Calu3 (cell line): Measurements from ENCODE around the gene NIPBL. TPM values are rescaled to one million over a fixed set of nuclear protein-coding genes. Genes with fewer than 3 reads are reported as not detected.

Experiments used
- BruUV-seq: library from RNA; stranded (reverse); fragments of 400-500 nt; replicated peaks from 2 replicates; lab custom pipeline; 2021; lab: Mats Ljungman, UMichigan
- CTCF ChIA-PET: fragments of 300-600 bp; sonication (Branson Sonifier 250); formaldehyde crosslinking; loops from one replicate; lab custom pipeline; 2022; ENCODE audit warnings: antibody characterized with exemption; lab: Charles Lee
- DNase-seq: peaks from one replicate; pipeline ENCODE4 v3.0.0; 2022
- H3K27ac Mint-ChIP-seq: one replicate; pipeline ENCODE4 v1.8.0; 2022; ENCODE audit warnings: mixed read lengths; ENCODE audit not compliant: unreplicated experiment
- H3K27me3 Mint-ChIP-seq: one replicate; pipeline ENCODE4 v1.8.0; 2022; ENCODE audit warnings: mixed read lengths; ENCODE audit not compliant: unreplicated experiment
- H3K36me3 Mint-ChIP-seq: one replicate; pipeline ENCODE4 v1.8.0; 2022; ENCODE audit warnings: mild to moderate bottlenecking, moderate library complexity, mixed read lengths; ENCODE audit not compliant: insufficient read depth, unreplicated experiment
- H3K4me1 Mint-ChIP-seq: one replicate; pipeline ENCODE4 v1.8.0; 2022; ENCODE audit warnings: mild to moderate bottlenecking, low read depth, mixed read lengths; ENCODE audit not compliant: unreplicated experiment
- H3K4me3 Mint-ChIP-seq: one replicate; pipeline ENCODE4 v1.8.0; 2022; ENCODE audit warnings: mild to moderate bottlenecking, low read depth, moderate library complexity, mixed read lengths; ENCODE audit not compliant: unreplicated experiment
- H3K9me3 Mint-ChIP-seq: one replicate; pipeline ENCODE4 v1.8.0; 2022; ENCODE audit warnings: low read depth, mixed read lengths; ENCODE audit not compliant: unreplicated experiment
- intact Hi-C: fragments of 100-400 bp; cut with micrococcal nuclease; formaldehyde crosslinking; loops from one replicate; pipeline ENCODE4 v1.10.0; 2022; ENCODE audit not compliant: unreplicated experiment
- total RNA-seq: library from RNA; stranded (reverse); gene quantifications from 2 replicates; pipeline ENCODE4 v1.2.3, GENCODE V29; 2022
- TF ChIP-seq, protein P1 (sequence below): fragments of 200-600 bp; IDR thresholded peaks from one replicate; pipeline ENCODE4 v1.8.0; 2022; ENCODE audit warnings: antibody characterized with exemption; ENCODE audit not compliant: unreplicated experiment

The NIPBL gene
- total RNA-seq, 1 experiment from 2014 or later: 53.2 TPM

- intact Hi-C loops: loop anchor here (2.0 to 5.0 kb wide), 2 partner anchors 63 to 129 kb away; no protein-coding TSS in a partner anchor
- H3K4me1 Mint-ChIP-seq: peaks cover 28% of the 10 kb centered on the region
- TF ChIP-seq, protein P1, sequence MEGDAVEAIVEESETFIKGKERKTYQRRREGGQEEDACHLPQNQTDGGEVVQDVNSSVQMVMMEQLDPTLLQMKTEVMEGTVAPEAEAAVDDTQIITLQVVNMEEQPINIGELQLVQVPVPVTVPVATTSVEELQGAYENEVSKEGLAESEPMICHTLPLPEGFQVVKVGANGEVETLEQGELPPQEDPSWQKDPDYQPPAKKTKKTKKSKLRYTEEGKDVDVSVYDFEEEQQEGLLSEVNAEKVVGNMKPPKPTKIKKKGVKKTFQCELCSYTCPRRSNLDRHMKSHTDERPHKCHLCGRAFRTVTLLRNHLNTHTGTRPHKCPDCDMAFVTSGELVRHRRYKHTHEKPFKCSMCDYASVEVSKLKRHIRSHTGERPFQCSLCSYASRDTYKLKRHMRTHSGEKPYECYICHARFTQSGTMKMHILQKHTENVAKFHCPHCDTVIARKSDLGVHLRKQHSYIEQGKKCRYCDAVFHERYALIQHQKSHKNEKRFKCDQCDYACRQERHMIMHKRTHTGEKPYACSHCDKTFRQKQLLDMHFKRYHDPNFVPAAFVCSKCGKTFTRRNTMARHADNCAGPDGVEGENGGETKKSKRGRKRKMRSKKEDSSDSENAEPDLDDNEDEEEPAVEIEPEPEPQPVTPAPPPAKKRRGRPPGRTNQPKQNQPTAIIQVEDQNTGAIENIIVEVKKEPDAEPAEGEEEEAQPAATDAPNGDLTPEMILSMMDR: no peak
- no peak for DNase-seq
- peaks cover 46% of the 10 kb centered on the region for H3K36me3 Mint-ChIP-seq
- H3K27me3 Mint-ChIP-seq: no peaks in the 10 kb centered on the region
- TSS peak; percentile 46 for BruUV-seq
- H3K9me3 Mint-ChIP-seq: no peaks in the 10 kb centered on the region
- CTCF ChIA-PET: interaction anchor here (0.7 to 1.2 kb wide), 3 partner anchors 10 to 67 kb away, joined by 3 to 4 read pairs (median 3); no protein-coding TSS in a partner anchor
- H3K27ac Mint-ChIP-seq: peak overlapping the region; percentile 65
- peak overlapping the region; percentile 89 for H3K4me3 Mint-ChIP-seq
Observed at GRCh38 chr5:36877667-36878391, 1.3 kb downstream of the NIPBL start.

DNA sequence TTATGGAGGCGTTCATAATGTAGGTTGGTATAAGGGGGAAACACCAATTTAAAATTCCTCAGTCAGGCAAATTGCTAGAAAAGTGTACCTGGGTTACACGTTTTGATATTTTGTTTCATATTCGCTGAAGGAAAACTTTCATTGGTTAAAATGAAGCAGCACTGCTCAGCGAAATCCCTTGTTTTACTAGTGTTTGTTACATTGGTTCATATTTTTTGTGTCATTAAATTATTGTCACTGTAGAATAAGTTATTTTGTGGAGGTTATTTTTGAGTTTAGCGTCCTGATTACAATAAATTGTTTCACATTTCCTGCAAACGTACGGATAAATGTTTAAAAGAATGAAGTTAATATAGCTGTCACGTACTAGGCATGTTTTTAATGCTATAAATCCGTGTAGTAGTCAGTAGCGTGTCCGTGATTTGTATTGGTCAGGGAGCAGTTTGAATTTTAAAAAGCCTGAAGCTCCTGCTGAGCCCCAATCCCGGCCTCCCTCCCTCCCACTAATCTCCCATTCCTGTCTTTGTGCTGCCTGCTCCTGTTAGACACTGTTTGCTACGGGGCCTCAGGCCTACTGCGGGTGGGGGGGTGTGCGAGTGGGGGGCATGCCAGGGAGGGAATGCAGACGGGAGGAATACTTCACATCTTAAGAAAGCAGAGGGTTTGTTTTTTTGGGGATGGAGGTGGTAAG is 2.0 kb downstream of the NIPBL start:
- peaks cover 28% of the 10 kb centered on the region for H3K4me1 Mint-ChIP-seq
- no peaks in the 10 kb centered on the region for H3K9me3 Mint-ChIP-seq
- intact Hi-C loops: loop anchor here (1.0 to 5.0 kb wide), 3 partner anchors 62 to 129 kb away; no protein-coding TSS in a partner anchor
- peak overlapping the region; percentile 89 for H3K4me3 Mint-ChIP-seq
- peak overlapping the region; percentile 65 for H3K27ac Mint-ChIP-seq
- H3K27me3 Mint-ChIP-seq: no peaks in the 10 kb centered on the region
- peaks cover 46% of the 10 kb centered on the region for H3K36me3 Mint-ChIP-seq
- CTCF ChIA-PET: interaction anchor here (0.6 to 0.7 kb wide), 3 partner anchors 26 to 169 kb away, joined by 3 to 4 read pairs (median 3); no protein-coding TSS in a partner anchor
- DNase-seq: peak; percentile 14
- no TSS peak for BruUV-seq
- TF ChIP-seq, protein P1: no peak

DNA sequence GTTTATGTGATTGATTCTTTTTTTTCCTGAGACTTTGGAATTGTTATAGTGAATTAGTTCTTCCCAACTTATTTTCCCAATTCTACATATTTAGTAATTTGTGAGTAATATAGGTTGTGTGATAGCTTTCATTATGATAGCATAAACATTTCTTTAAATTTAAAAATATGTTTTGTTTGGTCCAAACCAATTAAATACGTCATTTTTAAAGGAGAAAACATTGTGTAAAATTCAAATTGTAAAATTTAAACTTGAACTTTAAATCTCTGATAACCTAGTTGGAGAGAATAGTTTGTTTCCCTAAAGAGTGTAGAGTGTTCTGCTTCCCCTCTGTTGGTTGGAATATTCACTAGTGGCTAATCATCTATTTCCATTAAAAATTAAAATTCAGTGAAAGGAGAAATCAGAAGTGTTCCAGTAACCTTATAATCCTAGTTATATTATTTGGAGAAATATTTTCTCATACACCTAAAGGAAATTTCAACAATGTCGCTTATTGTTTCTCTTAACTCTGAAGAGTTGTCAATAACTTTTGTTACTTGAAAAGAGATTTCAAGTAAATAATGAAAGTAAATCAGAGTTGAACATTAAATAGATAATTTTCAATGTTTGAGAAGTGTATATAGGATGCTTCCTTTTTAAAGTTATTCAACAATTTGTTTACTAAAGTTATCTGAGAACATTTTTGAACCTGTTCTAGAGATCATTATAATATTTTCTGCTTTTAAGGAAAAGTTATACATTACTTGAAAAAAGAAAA is 2.9 kb downstream of the NIPBL start:
- Mint-ChIP-seq H3K36me3 (peaks cover 46% of the 10 kb centered on the region), H3K27ac (peak overlapping the region; percentile 65), H3K27me3 (no peaks in the 10 kb centered on the region), H3K9me3 (no peaks in the 10 kb centered on the region), H3K4me3 (peak overlapping the region; percentile 89), H3K4me1 (peaks cover 25% of the 10 kb centered on the region)
- DNase-seq: no peak
- no TSS peak for BruUV-seq
- CTCF ChIA-PET: no interaction called here
- intact Hi-C loops: loop anchor here (1.0 to 5.0 kb wide), 4 partner anchors 48 to 128 kb away; no protein-coding TSS in a partner anchor
- TF ChIP-seq, protein P1: no peak

GRCh38 chr5:36880761-36881160 is 4.2 kb downstream of the NIPBL start:
- no peaks in the 10 kb centered on the region for H3K9me3 Mint-ChIP-seq
- TF ChIP-seq, protein P1: no peak
- DNase-seq: no peak
- intact Hi-C loops: loop anchor here (5.0 kb wide), 1 partner anchor 47 kb away; no protein-coding TSS in a partner anchor
- H3K4me3 Mint-ChIP-seq: no peak overlapping the region
- no TSS peak for BruUV-seq
- H3K27ac Mint-ChIP-seq: no peak overlapping the region
- H3K4me1 Mint-ChIP-seq: peaks cover 15% of the 10 kb centered on the region
- peaks cover 36% of the 10 kb centered on the region for H3K36me3 Mint-ChIP-seq
- CTCF ChIA-PET: interaction anchor here (1.7 kb wide), 1 partner anchor 141 kb away, joined by 5 read pairs; no protein-coding TSS in a partner anchor
- no peaks in the 10 kb centered on the region for H3K27me3 Mint-ChIP-seq
